Liver (tissue), 9 donors: ENCODE measurements around the gene PNPLA2. TPM values are rescaled to one million over a fixed set of nuclear protein-coding genes. Genes with fewer than 3 reads are reported as not detected.

Experiments used
- DNase-seq: peaks from one replicate; pipeline ENCODE4 v3.0.0-alpha.2; 2017; ENCODE audit warnings: low spot score
- H3K27ac ChIP-seq, 2 donors: one replicate each; pipeline ENCODE4 v1.7.0; 2013; ENCODE audit warnings: inconsistent platforms in 2 of 2, low read length in 2 of 2, control low read depth in 1 of 2, low read depth in 1 of 2, mild to moderate bottlenecking in 1 of 2
- H3K27me3 ChIP-seq, 4 donors: one replicate each; pipeline versions ENCODE4 v1.6.1 to v1.7.0; 2013; ENCODE audit warnings: low read length in 3 of 4, inconsistent platforms in 1 of 4, mild to moderate bottlenecking in 1 of 4, moderate library complexity in 1 of 4; ENCODE audit not compliant: control insufficient read depth in 4 of 4, insufficient read depth in 4 of 4
- H3K36me3 ChIP-seq, 4 donors: one replicate each; pipeline versions ENCODE4 v1.6.1 to v1.7.0; 2013; ENCODE audit warnings: low read length in 3 of 4, mild to moderate bottlenecking in 3 of 4, low read depth in 1 of 4, moderate library complexity in 1 of 4; ENCODE audit not compliant: control insufficient read depth in 4 of 4, insufficient read depth in 3 of 4
- H3K4me1 ChIP-seq, 4 donors: one replicate each; pipeline versions ENCODE4 v1.6.1 to v1.7.0; 2013; ENCODE audit warnings: low read length in 3 of 4, mild to moderate bottlenecking in 3 of 4, moderate library complexity in 1 of 4; ENCODE audit not compliant: control insufficient read depth in 4 of 4, insufficient read depth in 4 of 4
- H3K4me3 ChIP-seq, 3 donors: one replicate each; pipeline versions ENCODE4 v1.6.1 to v1.7.0; 2013; ENCODE audit warnings: low read length in 3 of 3, control low read depth in 1 of 3, low read depth in 1 of 3, mild to moderate bottlenecking in 1 of 3
- H3K9ac ChIP-seq, 2 donors: one replicate each; pipeline ENCODE4 v1.7.0; 2013; ENCODE audit warnings: low read length in 2 of 2, mild to moderate bottlenecking in 2 of 2, moderate library complexity in 2 of 2, control low read depth in 1 of 2, low read depth in 1 of 2
- H3K9me3 ChIP-seq, 4 donors: one replicate each; pipeline versions ENCODE4 v1.6.1 to v1.7.0; 2013; ENCODE audit warnings: low read length in 3 of 4; ENCODE audit not compliant: control insufficient read depth in 4 of 4
- ATF3 ChIP-seq: IDR thresholded peaks from 2 replicates; pipeline ENCODE4 v1.6.1; 2016; ENCODE audit warnings: antibody characterized with exemption
- CTCF ChIP-seq: fragments of 150-350 bp; IDR thresholded peaks from 2 replicates; pipeline ENCODE4 v1.5.1; 2017; ENCODE audit warnings: improper control_type of control experiment, low read depth, low read length; ENCODE audit not compliant: missing input control
- EGR1 ChIP-seq, 2 donors: IDR thresholded peaks; 2 replicates each; pipeline ENCODE4 v1.6.1; 2016 to 2018; ENCODE audit warnings: antibody characterized with exemption in 2 of 2, low read depth in 2 of 2
- FOXA1 ChIP-seq: IDR thresholded peaks from 2 replicates; pipeline ENCODE4 v1.6.1; 2016; ENCODE audit warnings: antibody characterized with exemption
- FOXA2 ChIP-seq: IDR thresholded peaks from 2 replicates; pipeline ENCODE4 v1.6.1; 2016; ENCODE audit warnings: antibody characterized with exemption
- GABPA ChIP-seq, 2 donors: IDR thresholded peaks in 1 of 2; conservative IDR thresholded peaks in 1 of 2; 2 replicates each; pipeline ENCODE4 v1.6.1; 2016; ENCODE audit warnings: antibody characterized with exemption in 2 of 2, mild to moderate bottlenecking in 1 of 2, moderate library complexity in 1 of 2
- HNF4A ChIP-seq, 2 donors: conservative IDR thresholded peaks; 2 replicates each; pipeline ENCODE4 v1.6.1; 2016; ENCODE audit warnings: antibody characterized with exemption in 2 of 2, mild to moderate bottlenecking in 2 of 2
- HNF4G ChIP-seq: IDR thresholded peaks from 2 replicates; pipeline ENCODE4 v1.6.1; 2016; ENCODE audit warnings: antibody characterized with exemption
- JUND ChIP-seq, 2 donors: IDR thresholded peaks; 2 replicates each; pipeline ENCODE4 v1.6.1; 2016; ENCODE audit warnings: antibody characterized with exemption in 2 of 2
- MAX ChIP-seq: IDR thresholded peaks from 2 replicates; pipeline ENCODE4 v1.6.1; 2016; ENCODE audit warnings: antibody characterized with exemption
- NR2F2 ChIP-seq: IDR thresholded peaks from 2 replicates; pipeline ENCODE4 v1.6.1; 2016; ENCODE audit warnings: antibody characterized with exemption
- RAD21 ChIP-seq, 2 donors: IDR thresholded peaks; 2 replicates each; pipeline ENCODE4 v1.6.1; 2016; ENCODE audit warnings: antibody characterized with exemption in 2 of 2, mild to moderate bottlenecking in 2 of 2
- REST ChIP-seq: IDR thresholded peaks from 2 replicates; pipeline ENCODE4 v1.6.1; 2016; ENCODE audit warnings: antibody characterized with exemption, mild to moderate bottlenecking
- RXRA ChIP-seq, 2 donors: IDR thresholded peaks; 2 replicates each; pipeline ENCODE4 v1.6.1; 2017 to 2018; ENCODE audit warnings: antibody characterized with exemption in 2 of 2, mild to moderate bottlenecking in 1 of 2
- SP1 ChIP-seq: IDR thresholded peaks from 2 replicates; pipeline ENCODE4 v1.6.1; 2018; ENCODE audit warnings: antibody characterized with exemption, mild to moderate bottlenecking
- TAF1 ChIP-seq: conservative IDR thresholded peaks from 2 replicates; pipeline ENCODE4 v1.6.1; 2016; ENCODE audit warnings: antibody characterized with exemption, mild to moderate bottlenecking
- YY1 ChIP-seq: IDR thresholded peaks from 2 replicates; pipeline ENCODE4 v1.6.1; 2016; ENCODE audit warnings: antibody characterized with exemption, mild to moderate bottlenecking
- ZBTB33 ChIP-seq: IDR thresholded peaks from 2 replicates; pipeline ENCODE4 v1.6.1; 2016; ENCODE audit warnings: antibody characterized with exemption
- WGBS: extraction: QIAGEN DNeasy Blood & Tissue Kit; methylation state at CpG from one replicate; pipeline ENCODE4 v1.1.7; 2013; 5-methylcytosine and 5-hydroxymethylcytosine counted together
- polyA plus RNA-seq, 2 donors: library from polyadenylated mRNA; stranded (reverse) in 1 of 2; unstranded in 1 of 2; fragments of 200-250 nt in 1 of 2; fragments of >200 nt in 1 of 2; fragmentation: Nextera tagmentation in 1 of 2; extraction: Ambion mirVana in 1 of 2; gene quantifications; one replicate each; pipeline versions ENCODE4 v1.2.1 to v1.2.3, GENCODE V29; 2013 to 2015
- total RNA-seq, 2 donors: library from RNA; depleted of rRNA; stranded (reverse); fragments of >200 nt; gene quantifications; one replicate each; pipeline ENCODE4 v1.2.3, GENCODE V29; 2014
- donor health status: healthy.
- donor health status: healthy.
- donor health status: healthy.
- donor health status: healthy.
- donor health status: healthy.

PNPLA2 gene
- total and polyA plus RNA-seq, 4 donors = 13.7 to 58.9 (median 27.2) TPM

- TF ChIP-seq REST = no peak
- TF ChIP-seq NR2F2 = no peak
- no peak for TF ChIP-seq TAF1
- TF ChIP-seq RXRA (IDR thresholded peaks at IDR 0.05) = no peak
- TF ChIP-seq RAD21 (IDR thresholded peaks at IDR 0.05) = no peak
- no peak for TF ChIP-seq FOXA2
Measured at GRCh38 chr11:794013-794765, 24.5 kb upstream of the PNPLA2 start (continued).

GRCh38 chr11:794766-795633, 23.7 kb upstream of the PNPLA2 start:
- H3K27ac ChIP-seq = peak overlapping the region; percentile 97 to 98
- peak overlapping the region in 1 of 2 donors; percentile 22 for H3K9ac ChIP-seq
- no peak for TF ChIP-seq RXRA (IDR thresholded peaks at IDR 0.05)
- no peak for TF ChIP-seq REST
- no peak for TF ChIP-seq HNF4G
- TF ChIP-seq JUND (IDR thresholded peaks at IDR 0.05) = no peak
- TF ChIP-seq GABPA (IDR thresholded peaks at IDR 0.05 in 1 of 2, conservative IDR thresholded peaks at IDR 0.05 in 1 of 2) = no peak
- TF ChIP-seq CTCF = no peak
- no peak for TF ChIP-seq TAF1
- TF ChIP-seq EGR1 (IDR thresholded peaks at IDR 0.05; ENCODE audit: low read depth in 2 of 2) = no peak
- no peak for TF ChIP-seq FOXA1
- no peak for TF ChIP-seq ZBTB33
- TF ChIP-seq SP1 = no peak
- no peak for TF ChIP-seq ATF3
- TF ChIP-seq YY1 = no peak
- TF ChIP-seq HNF4A (conservative IDR thresholded peaks at IDR 0.05) = no peak
- no peak for TF ChIP-seq NR2F2
- TF ChIP-seq RAD21 (IDR thresholded peaks at IDR 0.05) = no peak
- TF ChIP-seq MAX = no peak
- no peak for TF ChIP-seq FOXA2
- no peaks in the 10 kb centered on the region for H3K9me3 ChIP-seq
- DNase-seq = no peak
- H3K36me3 ChIP-seq = peaks cover 0 to 11% (median 6%) of the 10 kb centered on the region in 4 donors
- H3K4me1 ChIP-seq = peaks cover 11 to 47% (median 29%) of the 10 kb centered on the region in 4 donors
- H3K4me3 ChIP-seq = peak overlapping the region; percentile 45 to 83 (median 77)
- 34% methylated on average over 38 of the region's 38 CpGs for WGBS
- no peaks in the 10 kb centered on the region for H3K27me3 ChIP-seq
